IgD-negative memory B cell (primary cell): ENCODE measurements around the gene MTFMT. TPM values are rescaled to one million over a fixed set of nuclear protein-coding genes. Genes with fewer than 3 reads are reported as not detected.

Source experiments
- H3K27ac Mint-ChIP-seq, 3 donors: one replicate each; pipeline ENCODE4 v1.8.0; 2020 to 2022; ENCODE audit warnings: mild to moderate bottlenecking in 3 of 3, mixed read lengths in 3 of 3, moderate library complexity in 1 of 3
- H3K27me3 Mint-ChIP-seq: one replicate; pipeline ENCODE4 v1.8.0; 2021; ENCODE audit warnings: mixed read lengths
- H3K36me3 Mint-ChIP-seq: one replicate; pipeline ENCODE4 v1.8.0; 2020; ENCODE audit warnings: mild to moderate bottlenecking, mixed read lengths
- H3K4me1 Mint-ChIP-seq, 3 donors: one replicate each; pipeline ENCODE4 v1.8.0; 2020 to 2022; ENCODE audit warnings: mixed read lengths in 3 of 3, mild to moderate bottlenecking in 1 of 3
- H3K4me3 Mint-ChIP-seq, 4 donors: one replicate each; pipeline ENCODE4 v1.8.0; 2020 to 2022; ENCODE audit warnings: mild to moderate bottlenecking in 4 of 4, mixed read lengths in 4 of 4, moderate library complexity in 3 of 4
- H3K9me3 Mint-ChIP-seq, 3 donors: one replicate each; pipeline ENCODE4 v1.8.0; 2020 to 2021; ENCODE audit warnings: mixed read lengths in 3 of 3, mild to moderate bottlenecking in 1 of 3
- polyA plus RNA-seq: library from polyadenylated mRNA; unstranded; fragments of 300-500 nt; fragmentation: Illumina TruSeq; gene quantifications from one replicate; pipeline ENCODE4 v1.2.3, GENCODE V29; 2021

MTFMT gene
- polyA plus RNA-seq, 1 donor from 2014 or later: 15.8 TPM

DNA sequence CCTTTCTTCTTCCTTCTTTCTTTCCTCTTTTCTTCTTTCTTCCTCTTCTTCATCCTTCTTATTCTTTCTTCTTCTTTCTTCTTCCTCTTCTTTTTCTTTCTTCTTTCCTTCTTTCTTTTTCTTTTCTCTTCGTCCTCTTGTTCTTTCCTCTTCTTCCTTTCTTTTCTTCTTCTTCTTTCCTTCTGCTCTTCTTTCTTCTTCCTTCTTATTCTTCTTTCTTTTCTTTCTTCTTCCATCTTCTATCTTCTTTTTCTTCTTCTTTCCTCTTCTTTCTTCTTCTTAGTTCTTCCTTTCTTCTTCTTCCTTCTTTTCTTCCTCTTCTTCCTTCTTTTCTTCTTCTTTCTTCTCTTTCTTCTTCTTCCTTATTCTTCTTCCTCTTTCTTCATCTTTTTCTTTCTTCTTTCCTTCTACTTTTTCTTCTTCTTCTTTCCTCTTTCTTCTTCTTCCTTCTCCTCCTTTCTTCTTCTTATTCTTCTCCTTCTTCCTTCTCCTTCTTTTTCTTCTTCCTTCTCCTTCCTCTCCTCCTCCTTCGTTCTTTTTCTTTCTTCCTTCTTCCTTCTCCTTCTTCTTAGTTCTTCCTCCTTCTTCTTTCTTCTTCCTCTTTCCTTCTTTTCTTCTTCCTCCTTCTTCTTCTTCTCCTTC, 77.5 kb downstream of the MTFMT start:
- peak overlapping the region; percentile 14 to 95 (median 72) for H3K27ac Mint-ChIP-seq
- no peaks in the 10 kb centered on the region for H3K36me3 Mint-ChIP-seq
- H3K4me1 Mint-ChIP-seq: peaks cover 11 to 29% (median 22%) of the 10 kb centered on the region in 3 donors
- H3K4me3 Mint-ChIP-seq: peak overlapping the region in 1 of 4 donors; percentile 45
- peaks cover 0 to 1% (median 0%) of the 10 kb centered on the region in 3 donors for H3K9me3 Mint-ChIP-seq
- no peaks in the 10 kb centered on the region for H3K27me3 Mint-ChIP-seq

Other genes starting within 250 kb of the MTFMT start
- gene PIF1, start 204.0 kb downstream of the MTFMT start, polyA plus RNA-seq: 2.4 TPM
- gene PLEKHO2, start 187.7 kb downstream of the MTFMT start, polyA plus RNA-seq: 45.1 TPM
- gene ANKDD1A, start 117.7 kb downstream of the MTFMT start, polyA plus RNA-seq: 3.4 TPM
- gene SPG21, start 39.7 kb downstream of the MTFMT start, polyA plus RNA-seq: 137 TPM
- not detected for gene SLC51B, start 15.7 kb upstream of the MTFMT start, polyA plus RNA-seq
- gene RASL12, start 38.4 kb upstream of the MTFMT start, polyA plus RNA-seq: not detected
- not detected for gene KBTBD13, start 47.1 kb upstream of the MTFMT start, polyA plus RNA-seq
- 0.26 TPM for gene UBAP1L, start 85.6 kb upstream of the MTFMT start, polyA plus RNA-seq
- 13.4 TPM for gene PDCD7, start 104.2 kb upstream of the MTFMT start, polyA plus RNA-seq
- gene CLPX, start 155.7 kb upstream of the MTFMT start, polyA plus RNA-seq: 31.4 TPM
- not detected for gene CILP, start 181.8 kb upstream of the MTFMT start, polyA plus RNA-seq